DOHH2 (cell line): ENCODE data around the gene RALBP1.

Experiments used
- EZH2phosphoT487 ChIP-seq: fragments of 200-600 bp; sonication (generic); IDR thresholded peaks from 2 replicates; pipeline ENCODE4 v1.6.1; 2017; ENCODE audit warnings: borderline replicate concordance, mild to moderate bottlenecking, antibody characterized with exemption, low read length, moderate library complexity, mixed read lengths
- TF ChIP-seq, protein P1 (sequence below): fragments of 200-600 bp; sonication (generic); IDR thresholded peaks from one replicate; pipeline ENCODE4 v1.5.1; 2014; ENCODE audit warnings: antibody characterized with exemption, mild to moderate bottlenecking, low read depth, low read length; ENCODE audit not compliant: poor library complexity, severe bottlenecking

DNA sequence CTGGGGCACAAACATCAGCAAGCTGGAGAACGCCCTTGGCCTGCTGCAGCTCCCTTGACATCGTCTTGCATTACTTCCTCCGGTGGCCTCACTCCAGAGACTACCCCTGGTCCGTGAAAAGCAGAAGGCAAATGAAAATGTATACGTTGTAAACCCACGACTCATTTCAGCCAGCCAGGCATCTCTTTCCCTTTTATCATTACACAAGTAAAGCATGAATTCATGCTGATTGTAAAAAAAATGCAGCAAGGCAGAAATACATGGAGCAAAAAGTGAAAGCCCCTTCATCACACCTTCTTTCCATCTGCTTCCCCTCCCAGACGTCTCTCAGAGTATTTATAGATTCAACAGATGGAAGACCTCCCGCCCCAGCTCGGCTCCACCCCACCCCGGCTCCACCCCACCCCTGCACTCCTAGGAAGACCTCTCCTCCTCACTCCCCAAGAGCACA is 41.6 kb upstream of the RALBP1 start:
- TF ChIP-seq, protein P1, sequence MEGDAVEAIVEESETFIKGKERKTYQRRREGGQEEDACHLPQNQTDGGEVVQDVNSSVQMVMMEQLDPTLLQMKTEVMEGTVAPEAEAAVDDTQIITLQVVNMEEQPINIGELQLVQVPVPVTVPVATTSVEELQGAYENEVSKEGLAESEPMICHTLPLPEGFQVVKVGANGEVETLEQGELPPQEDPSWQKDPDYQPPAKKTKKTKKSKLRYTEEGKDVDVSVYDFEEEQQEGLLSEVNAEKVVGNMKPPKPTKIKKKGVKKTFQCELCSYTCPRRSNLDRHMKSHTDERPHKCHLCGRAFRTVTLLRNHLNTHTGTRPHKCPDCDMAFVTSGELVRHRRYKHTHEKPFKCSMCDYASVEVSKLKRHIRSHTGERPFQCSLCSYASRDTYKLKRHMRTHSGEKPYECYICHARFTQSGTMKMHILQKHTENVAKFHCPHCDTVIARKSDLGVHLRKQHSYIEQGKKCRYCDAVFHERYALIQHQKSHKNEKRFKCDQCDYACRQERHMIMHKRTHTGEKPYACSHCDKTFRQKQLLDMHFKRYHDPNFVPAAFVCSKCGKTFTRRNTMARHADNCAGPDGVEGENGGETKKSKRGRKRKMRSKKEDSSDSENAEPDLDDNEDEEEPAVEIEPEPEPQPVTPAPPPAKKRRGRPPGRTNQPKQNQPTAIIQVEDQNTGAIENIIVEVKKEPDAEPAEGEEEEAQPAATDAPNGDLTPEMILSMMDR, result no peak
- TF ChIP-seq EZH2phosphoT487, result no peak
